DLD1 (cell line): Measurements from ENCODE around the gene PTPRG.

ENCODE experiments used
- in situ Hi-C: cut with HindIII; loops from 2 replicates; pipeline ENCODE4 v1.10.0; 2017; ENCODE audit warnings: low sequenced_read_pairs

The PTPRG gene

GRCh38 chr3:62192891-62193290 is 631.5 kb downstream of the PTPRG start:
- in situ Hi-C loops: no loop called here

- in situ Hi-C loops: no loop called here
Observed at GRCh38 chr3:62193586-62194345, 632.4 kb downstream of the PTPRG start.

- in situ Hi-C loops: no loop called here
Observed at GRCh38 chr3:62197350-62198012, 636.1 kb downstream of the PTPRG start.

GRCh38 chr3:62199126-62199525 is 637.8 kb downstream of the PTPRG start:
- in situ Hi-C loops: no loop called here

GRCh38 chr3:62201438-62202035 is 640.2 kb downstream of the PTPRG start:
- in situ Hi-C loops: no loop called here

- in situ Hi-C loops: no loop called here
Observed at GRCh38 chr3:62203152-62203551, 641.8 kb downstream of the PTPRG start.

GRCh38 chr3:62203561-62203960 is 642.2 kb downstream of the PTPRG start:
- in situ Hi-C loops: no loop called here

GRCh38 chr3:62207197-62207596 is 645.8 kb downstream of the PTPRG start:
- in situ Hi-C loops: no loop called here

- in situ Hi-C loops: no loop called here
Observed at GRCh38 chr3:62208385-62208784, 647.0 kb downstream of the PTPRG start.

GRCh38 chr3:62209101-62209500 is 647.7 kb downstream of the PTPRG start:
- in situ Hi-C loops: no loop called here

GRCh38 chr3:62210011-62210410 is 648.6 kb downstream of the PTPRG start:
- in situ Hi-C loops: no loop called here

GRCh38 chr3:62211675-62212429 is 650.5 kb downstream of the PTPRG start:
- in situ Hi-C loops: no loop called here

- in situ Hi-C loops: no loop called here
Observed at GRCh38 chr3:62214850-62215249, 653.5 kb downstream of the PTPRG start.

- in situ Hi-C loops: no loop called here
Observed at GRCh38 chr3:62220616-62221015, 659.2 kb downstream of the PTPRG start.

- in situ Hi-C loops: no loop called here
Observed at GRCh38 chr3:62225051-62225450, 663.7 kb downstream of the PTPRG start.

- in situ Hi-C loops: no loop called here
Observed at GRCh38 chr3:62226601-62227339, 665.4 kb downstream of the PTPRG start.

- in situ Hi-C loops: no loop called here
Observed at GRCh38 chr3:62228467-62228866, 667.1 kb downstream of the PTPRG start.

- in situ Hi-C loops: no loop called here
Observed at GRCh38 chr3:62229211-62229610, 667.8 kb downstream of the PTPRG start.

GRCh38 chr3:62229908-62230307 is 668.5 kb downstream of the PTPRG start:
- in situ Hi-C loops: no loop called here

GRCh38 chr3:62233065-62233464 is 671.7 kb downstream of the PTPRG start:
- in situ Hi-C loops: no loop called here

- in situ Hi-C loops: no loop called here
Observed at GRCh38 chr3:62236016-62236415, 674.6 kb downstream of the PTPRG start.
